Amniotic stem cell (primary cell): ENCODE measurements around the gene DSTN.

Experiments used
- DNase-seq: peaks from one replicate; lab custom pipeline; 2025; lab: John Stamatoyannopoulos, UW

DSTN gene

GRCh38 chr20:17624070-17624469, 54.2 kb downstream of the DSTN start:
- no peak for DNase-seq

DNA sequence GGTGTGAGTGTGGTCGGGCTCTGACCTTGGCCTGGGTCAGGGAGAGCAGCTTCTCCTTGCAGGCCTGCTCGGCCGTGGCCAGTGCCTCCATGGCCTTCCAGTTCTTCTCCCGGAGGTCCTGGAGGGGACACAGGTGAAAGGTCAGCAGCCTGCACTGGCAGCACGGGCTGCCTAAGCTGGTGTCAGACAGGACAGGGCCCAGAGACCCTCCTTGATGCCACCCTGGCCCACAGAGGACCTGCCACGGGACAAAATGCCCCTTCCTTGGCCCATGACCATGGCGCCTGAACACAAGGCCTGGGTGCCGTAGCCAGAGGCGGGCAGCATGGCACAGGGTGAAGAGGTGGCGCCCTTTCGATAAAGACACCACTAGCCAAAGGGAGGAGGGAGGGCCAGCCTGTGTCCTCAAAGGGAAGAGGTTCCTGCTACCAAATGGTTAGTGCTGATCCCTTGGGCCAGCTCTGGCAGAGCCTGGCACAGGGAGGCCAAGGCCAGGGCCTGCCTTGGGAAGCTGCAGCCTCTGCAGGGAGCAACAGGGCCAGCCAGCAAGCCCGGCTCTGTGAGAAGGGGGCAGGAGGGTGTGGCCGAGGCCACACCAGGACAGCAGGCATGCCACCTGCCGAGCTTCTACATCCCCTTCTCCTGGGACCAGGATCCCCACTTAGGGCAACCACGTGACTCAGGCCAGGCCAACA, 54.8 kb downstream of the DSTN start:
- no peak for DNase-seq

DNA sequence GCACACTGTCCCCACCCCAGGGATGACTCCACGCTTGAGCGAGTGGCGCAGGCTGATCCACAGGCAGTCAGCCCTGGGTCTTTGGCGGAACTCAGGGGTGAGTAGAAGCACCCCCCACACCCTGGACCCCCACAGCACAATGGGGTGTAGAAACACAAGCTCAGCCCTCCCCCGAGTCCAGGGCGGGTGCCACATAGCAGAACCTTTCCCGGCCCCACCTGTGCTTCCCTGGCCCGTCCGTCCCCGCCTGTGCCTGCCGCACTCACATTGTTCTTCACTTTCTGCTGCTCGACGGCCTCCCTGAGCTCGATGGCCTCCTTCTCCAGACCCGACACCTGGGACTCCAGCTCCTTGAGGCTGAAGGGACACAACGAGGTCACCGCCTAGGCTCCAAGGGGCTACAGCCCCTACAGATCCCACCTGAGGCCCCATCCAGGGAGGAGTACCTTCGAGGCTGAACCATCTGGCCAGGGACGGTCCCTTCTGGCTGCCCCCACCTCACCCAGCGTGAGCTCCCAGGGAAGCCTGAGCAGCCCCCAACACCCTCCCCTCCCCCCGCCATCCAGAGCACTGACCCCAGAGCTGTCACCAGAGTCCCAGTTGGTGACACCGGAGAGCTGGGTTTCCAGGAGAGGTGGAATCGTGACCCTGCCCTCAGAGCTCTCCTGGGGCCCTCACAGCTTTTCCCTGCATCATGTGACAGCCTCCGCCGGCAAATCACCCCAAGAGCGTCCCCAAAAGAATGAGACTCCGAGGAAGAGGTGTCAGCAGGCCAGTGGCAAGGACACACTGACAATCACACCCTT, 55.6 kb downstream of the DSTN start:
- no peak for DNase-seq

DNA sequence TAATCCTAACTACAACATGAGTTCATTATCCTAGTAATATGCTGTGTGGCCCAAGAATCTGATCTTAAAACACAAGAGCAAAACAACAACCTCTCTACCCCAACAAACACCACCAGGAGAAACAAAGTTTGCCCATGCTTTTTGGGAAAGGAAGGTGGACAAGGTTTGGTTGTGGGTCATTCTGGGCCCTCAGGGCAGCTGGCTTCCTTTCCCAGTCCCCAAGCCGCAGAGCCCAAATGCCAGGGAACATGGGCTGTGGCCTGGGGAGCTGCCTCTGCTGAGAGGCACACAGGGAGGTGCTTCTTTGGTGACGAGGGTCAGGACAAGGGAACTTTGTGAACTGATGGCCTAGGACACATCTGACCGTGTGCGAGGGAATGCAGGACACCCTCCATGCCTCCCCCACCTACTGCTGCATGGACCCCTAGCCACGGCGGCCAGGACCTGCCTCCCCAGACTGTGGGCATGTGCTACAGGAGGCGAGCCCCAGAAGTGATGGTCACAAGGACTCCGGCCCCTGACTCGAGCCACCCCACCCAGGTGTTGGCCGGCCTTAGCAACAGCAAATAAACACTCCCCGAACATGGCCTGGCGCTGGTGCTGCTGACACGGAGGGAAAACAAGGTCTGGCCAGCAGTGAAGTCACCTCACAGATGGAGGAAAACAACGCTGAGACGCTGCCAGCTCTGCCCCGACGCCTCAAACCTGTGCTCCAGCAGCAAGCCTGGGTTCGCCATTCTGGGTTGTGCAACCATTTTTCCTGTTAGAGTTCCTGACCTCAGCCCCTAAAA, 56.5 kb downstream of the DSTN start:
- DNase-seq, result no peak

GRCh38 chr20:17627101-17627955, 57.5 kb downstream of the DSTN start:
- no peak for DNase-seq

- no peak for DNase-seq
Observed at GRCh38 chr20:17628101-17628841, 58.4 kb downstream of the DSTN start.

GRCh38 chr20:17629025-17629424, 59.1 kb downstream of the DSTN start:
- no peak for DNase-seq

DNA sequence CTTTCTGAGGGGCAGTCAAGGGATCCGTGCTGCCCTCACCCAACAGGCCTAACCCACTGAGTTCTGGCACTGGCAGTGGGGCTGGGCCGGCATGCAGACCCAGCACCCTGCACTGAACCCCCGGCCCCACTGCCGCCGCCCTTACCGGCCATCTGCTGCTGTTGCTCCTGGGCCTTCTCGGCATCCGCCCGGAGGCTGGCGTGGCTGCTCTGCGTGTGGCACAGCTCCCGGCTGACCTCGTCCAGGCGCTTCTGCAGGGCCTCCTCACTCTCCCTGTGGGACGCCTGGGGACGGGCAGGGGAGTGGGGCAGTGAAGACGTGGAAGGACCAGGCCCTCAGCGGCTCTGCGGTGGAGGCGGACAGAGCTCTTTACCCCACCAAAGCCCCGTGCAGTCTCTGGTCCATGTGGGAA, 59.8 kb downstream of the DSTN start:
- DNase-seq, result no peak

DNA sequence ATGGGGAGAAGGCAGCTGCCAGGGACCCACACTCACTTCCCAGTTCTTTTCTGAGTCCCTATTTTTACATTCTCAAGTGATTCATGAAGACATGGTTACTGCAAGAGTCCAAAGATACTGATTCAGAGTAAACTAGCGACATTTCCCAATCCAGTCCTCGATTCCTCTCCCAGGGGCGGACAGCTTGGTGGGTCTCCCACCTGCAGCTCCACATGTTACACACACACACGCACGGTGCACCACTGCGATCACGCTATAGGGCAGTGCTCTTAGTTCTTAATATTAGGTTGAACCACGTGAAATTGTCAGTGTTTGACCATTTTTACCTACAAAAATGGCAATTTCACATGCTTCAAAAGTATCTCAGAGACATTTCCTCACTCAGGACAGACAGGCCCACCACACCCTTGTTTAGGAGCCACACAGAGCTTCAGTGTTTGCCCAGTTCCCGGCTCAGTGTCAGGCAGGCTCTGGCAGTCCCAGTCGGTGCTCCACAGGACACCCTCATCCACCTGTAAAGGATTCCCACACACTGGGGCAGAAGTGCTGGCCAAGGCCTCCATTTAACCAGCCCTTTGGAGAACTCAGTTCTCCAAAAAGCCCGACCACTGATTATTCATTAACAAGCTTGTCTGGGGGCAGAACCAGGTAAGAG, 60.4 kb downstream of the DSTN start:
- no peak for DNase-seq

GRCh38 chr20:17630806-17631195, 60.9 kb downstream of the DSTN start:
- no peak for DNase-seq

DNA sequence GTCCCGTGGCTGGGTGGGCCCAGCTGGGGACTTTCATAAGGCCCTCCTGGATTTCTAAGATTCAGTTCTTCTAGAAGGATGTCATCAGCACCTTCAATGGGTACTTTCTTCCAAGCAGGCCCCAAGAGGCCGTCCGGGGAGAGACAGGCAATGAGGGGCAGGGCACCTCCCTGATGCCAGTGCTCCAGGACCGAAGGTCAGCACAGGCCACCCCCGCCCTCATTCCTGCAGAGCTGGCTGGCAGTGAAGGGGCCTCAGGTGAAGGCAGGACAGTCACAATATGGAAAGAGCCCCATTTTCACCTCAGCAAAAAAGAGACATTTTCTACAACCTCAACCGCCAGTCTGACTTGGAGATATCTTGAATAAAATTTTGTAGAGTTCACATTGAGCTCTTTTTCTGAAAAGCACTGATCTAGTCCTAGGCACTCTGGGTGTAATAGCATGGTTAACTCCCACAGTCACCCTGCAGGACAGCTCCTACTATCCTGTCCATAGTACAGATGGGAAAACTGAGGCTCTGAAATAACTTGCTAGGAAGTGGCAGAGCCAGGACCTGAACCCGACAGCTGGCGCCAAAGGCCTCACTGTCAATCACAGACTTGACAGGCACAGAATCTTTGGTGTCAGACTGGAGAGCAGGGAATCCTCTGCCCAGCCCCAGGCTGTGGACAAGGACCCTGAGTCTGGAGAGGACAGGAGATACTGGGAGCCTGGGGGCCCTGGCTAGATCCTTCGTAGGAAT, 61.9 kb downstream of the DSTN start:
- no peak for DNase-seq

GRCh38 chr20:17633221-17633849, 63.5 kb downstream of the DSTN start:
- no peak for DNase-seq

GRCh38 chr20:17633850-17634500, 64.1 kb downstream of the DSTN start:
- no peak for DNase-seq

- DNase-seq, result no peak
Observed at GRCh38 chr20:17634661-17635331, 64.9 kb downstream of the DSTN start.

DNA sequence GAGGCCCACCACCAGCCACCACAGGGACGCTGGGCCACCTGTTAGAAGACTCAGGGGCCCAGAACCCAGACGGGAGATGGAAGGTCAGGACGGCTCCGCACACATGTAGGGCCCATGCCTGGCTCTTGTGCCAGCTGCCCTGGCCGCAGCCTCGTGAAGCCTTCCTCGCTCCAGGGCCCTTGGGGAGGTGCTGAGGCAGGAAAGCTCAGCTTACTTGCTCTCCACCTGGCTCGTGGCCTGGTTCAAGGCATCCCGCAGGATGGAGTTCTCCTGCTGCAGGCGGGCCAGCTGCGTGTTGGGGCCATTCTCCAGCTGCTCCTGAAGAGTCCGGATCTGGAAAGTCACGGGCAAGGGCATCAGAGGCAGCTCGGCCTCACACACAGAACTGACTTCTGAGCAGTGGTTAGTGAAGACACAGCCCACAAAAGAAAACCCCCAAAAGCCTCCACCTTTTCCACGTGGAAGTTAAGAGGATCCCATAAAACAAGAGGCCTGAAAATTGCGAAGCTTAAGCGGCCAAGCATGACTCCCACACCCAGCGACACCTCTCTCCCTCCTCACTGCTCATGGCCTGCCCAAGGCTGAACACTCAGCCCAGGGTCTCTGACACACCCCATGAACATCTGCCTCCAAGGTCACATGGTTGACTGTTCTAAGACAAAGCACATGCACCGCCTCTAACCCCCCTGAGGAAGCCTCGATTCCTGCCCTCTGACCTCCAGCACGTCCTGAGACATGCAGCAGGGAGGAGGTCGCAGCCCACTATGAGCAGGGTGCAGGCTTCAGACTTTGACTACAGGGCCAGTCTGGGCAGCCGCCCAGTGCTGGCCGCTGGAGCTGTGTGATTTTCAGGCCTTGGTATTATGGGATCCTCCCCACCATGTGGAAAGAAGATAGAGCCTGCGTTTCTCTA, 65.7 kb downstream of the DSTN start:
- no peak for DNase-seq

GRCh38 chr20:17636523-17637412, 66.9 kb downstream of the DSTN start:
- DNase-seq, result no peak
